Activated CD4-positive, CD25-positive, alpha-beta regulatory T cell treated with anti-CD3 and anti-CD28 coated beads, Interleukin-2, amount 50 U/mL, for 16 hours (primary cell): ENCODE data around the gene HMGN1.

Source experiments
- DNase-seq: peaks from one replicate; pipeline ENCODE4 v3.0.0-alpha.2; 2020; ENCODE audit warnings: low read depth, low spot score

HMGN1 gene

GRCh38 chr21:39300587-39300986 lies 48.3 kb downstream of the HMGN1 start:
- DNase-seq, result no peak

GRCh38 chr21:39296891-39297290 lies 52.0 kb downstream of the HMGN1 start:
- no peak for DNase-seq
